Activated effector memory CD4-positive, alpha-beta T cell treated with Interleukin-2 at 50 U/mL for 16 hours (primary cell): ENCODE data around the gene MCHR1.
"Not testable (repeated sequence)": the region's sequence is repeated elsewhere in the genome, so short reads cannot be mapped to it uniquely, and the experiment has no call there.

ENCODE experiments used
- DNase-seq: peaks from one replicate; pipeline ENCODE4 v3.0.0-alpha.2; 2020

MCHR1 gene

GRCh38 chr22:40679249-40679963, at the start of gene MCHR1:
TSS of gene MCHR1 (plus strand) at chr22:40679484. CDS start at chr22:40679653, 169 bp downstream.
- DNase-seq = no peak

DNA sequence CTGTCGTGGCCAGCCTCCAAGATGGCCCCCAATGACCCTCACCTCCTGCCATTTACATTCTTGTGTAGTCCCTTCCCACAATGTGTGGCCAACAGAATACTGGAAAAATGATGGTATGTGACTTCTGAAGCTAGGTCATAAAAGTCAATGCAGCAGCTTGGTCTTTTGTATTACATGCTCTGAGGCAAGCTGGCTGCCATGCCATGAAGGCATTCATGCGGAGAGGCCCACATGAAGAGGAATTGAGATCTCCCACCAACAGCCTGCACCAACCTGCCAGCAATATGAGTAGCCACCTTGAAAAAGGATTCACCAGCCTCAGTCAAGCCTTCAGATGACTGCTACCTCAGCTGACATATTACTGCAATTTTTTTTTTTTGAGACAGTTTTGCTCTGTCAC, 47.4 kb upstream of the MCHR1 start:
- no peak for DNase-seq

- DNase-seq = no peak
Observed at GRCh38 chr22:40633036-40633435, 46.2 kb upstream of the MCHR1 start.

DNA sequence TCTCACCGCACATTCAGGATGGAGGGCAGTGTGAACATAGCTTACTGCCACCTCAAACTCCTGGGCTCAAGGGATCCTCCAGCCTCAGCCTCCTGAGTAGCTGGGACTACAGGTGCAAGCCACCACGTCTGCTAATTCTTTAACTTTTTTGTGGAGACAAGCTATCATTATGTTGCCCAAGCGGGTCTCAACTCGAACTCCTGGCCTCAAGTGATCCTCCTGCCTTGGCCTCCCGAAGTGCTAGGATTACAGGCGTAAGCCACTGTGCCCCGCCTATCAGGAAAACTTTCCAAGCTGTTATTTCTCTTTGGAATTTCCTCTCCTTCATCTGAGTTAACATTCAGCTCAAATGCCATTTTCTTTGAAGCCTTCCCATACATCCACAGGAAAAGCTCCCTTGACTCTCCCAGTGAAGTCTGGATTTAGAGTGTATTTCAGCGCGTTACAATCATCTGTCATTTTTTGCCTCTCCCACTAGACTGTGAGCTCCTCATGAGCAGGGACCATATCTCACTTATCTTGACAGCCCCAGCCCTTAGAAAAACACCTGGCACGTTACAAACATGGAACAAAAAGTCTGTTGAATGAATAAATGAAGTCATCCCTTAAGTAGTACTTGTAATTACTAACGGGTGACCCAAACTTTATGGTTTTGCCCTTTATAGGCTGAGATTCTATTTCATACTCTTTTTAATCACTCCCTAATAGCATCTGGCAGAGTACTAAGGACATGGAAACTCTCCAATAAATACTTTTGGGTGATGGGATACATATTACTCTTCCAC, 45.0 kb upstream of the MCHR1 start:
- DNase-seq = no peak

- DNase-seq = no peak
Observed at GRCh38 chr22:40635043-40635939, 44.0 kb upstream of the MCHR1 start.

DNA sequence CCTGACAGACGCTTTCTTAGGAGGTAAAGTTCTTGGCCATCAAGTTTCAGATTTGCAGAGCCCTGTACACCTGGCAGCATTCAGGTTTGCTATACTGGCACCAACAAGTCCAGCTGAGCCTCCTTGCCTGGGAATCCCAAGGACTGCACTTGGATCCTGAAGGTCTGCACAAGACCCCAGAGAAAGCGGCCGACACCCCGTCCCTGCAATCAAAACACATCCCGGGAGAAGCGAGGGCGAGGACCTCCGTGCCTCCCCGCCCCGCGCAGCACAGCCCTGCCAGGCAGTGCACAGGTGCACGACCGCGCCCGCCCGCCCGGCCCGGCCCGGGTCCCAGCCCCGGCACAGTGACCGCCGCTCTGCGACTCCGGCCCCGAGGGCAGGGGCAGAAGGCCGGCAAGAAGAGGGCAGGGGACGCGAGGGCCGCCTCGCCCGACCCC, 43.3 kb upstream of the MCHR1 start:
- DNase-seq = no peak

DNA sequence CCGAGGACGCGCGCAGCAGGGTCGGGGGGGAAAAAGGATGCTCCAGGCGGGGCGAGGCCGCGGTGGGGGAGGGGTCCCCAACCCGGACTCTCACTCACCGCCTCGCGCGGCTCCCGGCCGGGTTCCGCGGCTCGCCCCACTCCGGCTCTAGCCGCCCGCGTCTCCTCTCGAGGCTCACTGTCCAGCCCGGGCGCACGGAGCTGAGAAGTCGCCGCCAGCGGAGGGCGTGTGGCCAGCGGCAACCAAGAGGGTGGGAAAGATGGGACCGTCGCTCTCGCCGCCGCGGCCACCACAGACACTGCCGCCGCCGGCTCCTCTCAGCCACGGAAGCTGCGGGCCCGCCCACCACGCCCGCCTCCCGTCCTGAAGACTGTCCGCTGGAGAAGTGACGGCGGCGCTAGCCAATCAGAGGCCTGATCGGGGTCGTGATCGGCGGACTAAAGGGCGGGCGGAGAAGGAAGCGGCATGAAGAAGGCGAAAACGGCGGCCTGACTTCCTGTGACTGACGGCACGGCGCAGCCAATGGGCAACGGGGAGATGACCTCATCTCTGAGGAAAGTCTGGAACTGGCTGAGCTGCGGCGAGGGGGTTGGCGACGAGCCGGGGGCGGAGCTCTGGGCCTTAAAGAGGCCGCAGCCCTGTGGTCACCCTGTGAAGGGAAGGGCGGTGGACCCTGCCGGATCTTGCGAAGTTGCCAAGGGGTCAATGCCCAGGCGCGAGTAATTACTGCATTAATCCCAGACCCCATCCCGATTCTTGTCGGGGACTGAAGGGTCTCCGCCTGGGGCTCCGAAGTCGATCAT, 42.7 kb upstream of the MCHR1 start, which contains the start of gene MRTFA:
Gene MRTFA, minus strand, starts transcription at position 340 of the 803 bp plus-strand sequence.
- DNase-seq = peak; percentile 99

DNA sequence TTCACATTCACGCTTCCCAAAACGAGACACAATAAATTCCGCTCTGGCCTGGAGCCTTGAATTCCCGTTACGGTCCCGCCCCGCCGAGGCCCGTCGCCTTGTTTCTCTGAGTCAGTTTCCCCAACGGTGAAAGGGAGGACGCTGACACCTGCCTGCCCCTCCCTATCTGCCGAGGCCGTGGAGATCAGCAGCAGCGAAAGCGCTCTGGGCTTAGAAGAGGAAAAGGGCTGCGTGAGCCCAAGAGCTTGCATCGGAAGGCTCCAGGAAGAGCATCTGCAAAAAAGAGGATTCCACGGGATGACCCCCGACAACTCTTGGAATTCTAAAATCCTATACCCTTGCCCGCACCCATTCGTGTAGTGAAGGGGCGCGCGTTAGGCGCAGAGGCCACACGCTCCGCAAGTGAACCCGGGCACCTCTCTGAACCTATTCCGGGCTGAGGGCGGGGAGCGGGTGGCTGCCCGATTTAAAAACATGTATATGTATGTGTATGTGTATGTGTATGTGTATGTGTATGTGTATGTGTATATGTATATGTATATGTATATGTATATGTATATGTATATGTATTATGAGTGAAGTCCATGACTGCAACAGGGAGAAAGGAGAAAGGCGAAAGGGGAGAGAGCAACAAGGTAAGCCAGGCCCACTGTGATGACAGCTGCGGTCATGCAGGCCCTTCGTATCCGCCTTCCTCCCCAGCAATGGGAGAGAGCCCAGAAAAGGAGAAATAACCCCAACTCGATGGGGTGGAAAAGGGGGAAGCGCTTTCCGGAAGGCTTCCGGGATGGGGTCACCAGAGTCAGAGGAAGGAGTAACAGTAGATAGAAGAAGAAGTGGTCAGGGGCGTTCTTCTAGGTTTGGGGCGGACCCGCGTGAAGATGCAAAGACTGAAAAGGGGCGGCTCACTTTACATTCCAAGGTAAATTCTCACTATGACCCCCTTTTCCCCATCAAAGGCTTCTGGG, 41.8 kb upstream of the MCHR1 start:
- no peak for DNase-seq

GRCh38 chr22:40638261-40638660, 41.0 kb upstream of the MCHR1 start:
- DNase-seq = no peak

DNA sequence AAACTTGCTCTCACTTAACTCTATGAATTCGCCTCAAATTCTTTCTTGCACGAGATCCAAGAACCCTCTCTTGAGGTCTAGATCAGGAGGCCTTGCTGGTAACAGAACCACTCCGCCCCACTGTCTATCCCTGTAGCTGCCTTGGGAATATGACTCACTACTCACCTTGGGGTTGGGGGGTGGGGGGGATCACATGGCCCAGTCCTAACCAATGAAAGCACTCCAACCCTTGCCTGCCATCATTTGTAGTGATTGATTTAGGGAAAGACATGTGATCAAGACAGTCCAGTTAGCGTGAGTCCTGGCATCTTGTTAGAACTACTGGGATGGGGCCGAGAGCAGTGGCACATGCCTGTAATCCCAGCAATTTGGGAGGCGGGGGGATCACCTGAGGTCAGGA, 38.0 kb upstream of the MCHR1 start:
- no peak for DNase-seq

DNA sequence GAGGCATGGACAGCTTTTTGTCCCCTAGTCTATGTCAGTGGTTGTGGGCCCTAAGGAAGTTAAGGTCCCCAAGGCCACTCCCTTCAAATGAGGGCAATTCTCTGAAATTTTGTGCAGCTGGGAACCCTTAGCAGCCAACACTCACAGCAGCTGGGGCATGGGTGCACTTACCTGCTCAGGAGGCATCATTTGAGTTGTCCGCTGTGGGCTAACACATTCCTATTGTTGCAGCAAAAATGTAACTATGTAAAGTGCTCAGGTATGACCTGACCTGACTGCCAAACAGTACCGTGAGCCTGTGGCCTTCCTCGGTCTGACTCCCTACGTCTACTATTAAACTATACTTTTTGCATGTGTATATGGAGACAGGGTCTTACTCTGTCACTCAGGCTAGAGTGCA, 37.0 kb upstream of the MCHR1 start:
- no peak for DNase-seq

GRCh38 chr22:40645579-40646197, 33.6 kb upstream of the MCHR1 start:
- DNase-seq = no peak

DNA sequence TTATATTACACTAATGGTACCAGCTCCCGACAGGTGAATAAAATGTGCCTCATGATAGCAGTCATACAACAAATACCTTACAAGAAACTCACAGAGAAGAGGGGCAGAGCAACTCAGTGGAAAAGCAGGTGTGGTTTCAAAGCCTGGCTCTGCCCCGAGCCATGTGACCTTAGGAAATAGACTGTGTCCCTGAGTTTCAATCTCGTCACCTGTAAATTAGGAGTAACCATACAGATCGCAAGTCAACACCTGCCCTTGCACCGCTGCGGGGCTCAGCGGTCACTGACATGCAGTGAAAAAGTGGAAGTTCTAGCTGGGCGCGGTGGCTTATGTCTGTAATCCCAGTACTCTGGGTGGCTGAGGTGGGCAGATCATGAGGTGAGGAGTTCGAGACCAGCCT, 30.9 kb upstream of the MCHR1 start:
- DNase-seq = no peak

DNA sequence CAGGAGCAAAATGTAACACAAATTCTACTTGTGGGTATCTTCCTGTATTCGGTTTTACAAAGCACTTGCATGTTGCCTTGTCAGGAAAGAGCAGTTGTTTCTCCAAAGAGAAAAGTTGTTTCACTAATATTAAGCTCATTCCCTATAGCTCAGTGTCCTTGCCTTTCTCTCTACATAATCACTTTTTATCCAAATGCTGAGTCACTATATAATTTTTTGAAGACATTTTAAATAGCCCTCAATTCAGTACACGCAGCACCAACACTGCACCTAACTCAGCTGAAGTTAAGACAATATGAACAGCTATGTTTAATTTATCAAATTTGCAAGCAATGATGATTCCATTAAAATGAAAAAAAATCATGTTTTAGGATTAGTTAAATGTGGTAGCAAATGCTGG, 28.2 kb upstream of the MCHR1 start:
- no peak for DNase-seq

DNA sequence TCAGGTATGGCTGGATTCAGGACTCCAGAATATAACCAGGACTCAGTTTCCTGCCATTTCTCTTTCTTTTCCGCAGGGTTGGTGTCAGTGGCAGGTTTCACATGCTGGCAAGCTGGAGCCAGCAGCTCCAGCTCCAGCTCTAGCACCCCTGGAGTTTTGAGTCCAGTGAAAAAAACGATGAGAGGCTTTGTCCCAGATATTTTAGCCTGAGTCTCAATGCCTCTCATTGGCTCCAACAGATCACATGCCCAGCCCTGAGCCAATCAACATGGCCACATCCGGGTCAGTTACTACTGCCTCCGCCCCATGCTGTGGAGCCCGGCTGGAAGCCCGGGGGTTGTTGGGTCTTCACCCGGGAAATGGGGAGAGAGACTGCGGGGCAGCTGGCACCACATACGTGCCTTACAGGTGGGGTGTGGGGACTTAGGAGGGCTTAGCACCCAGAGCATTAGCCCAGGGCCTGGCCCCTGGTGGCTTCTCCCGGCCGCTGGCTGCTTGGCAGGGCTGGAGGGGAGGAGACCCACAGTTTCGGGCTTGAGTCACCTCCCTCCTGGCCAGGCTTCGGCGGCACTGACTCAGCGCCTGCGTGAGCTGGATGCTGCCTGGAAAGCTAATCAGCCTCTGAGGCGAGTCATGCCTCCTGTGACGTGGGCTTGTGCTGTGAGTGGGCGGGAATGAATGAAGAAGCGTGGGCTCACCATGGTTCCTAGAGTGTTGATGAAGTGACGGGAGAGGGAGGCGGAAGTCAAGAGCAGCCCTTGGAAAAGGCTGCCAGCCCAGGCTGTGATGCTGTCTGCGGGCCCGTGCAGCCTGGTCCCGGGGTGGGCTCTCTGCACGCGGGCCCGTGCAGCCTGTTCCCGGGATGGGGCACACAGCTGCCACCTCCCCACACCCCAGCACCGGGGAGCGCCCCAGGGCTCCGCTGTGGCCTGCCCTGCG, 27.5 kb upstream of the MCHR1 start:
- peak; percentile 72 for DNase-seq

DNA sequence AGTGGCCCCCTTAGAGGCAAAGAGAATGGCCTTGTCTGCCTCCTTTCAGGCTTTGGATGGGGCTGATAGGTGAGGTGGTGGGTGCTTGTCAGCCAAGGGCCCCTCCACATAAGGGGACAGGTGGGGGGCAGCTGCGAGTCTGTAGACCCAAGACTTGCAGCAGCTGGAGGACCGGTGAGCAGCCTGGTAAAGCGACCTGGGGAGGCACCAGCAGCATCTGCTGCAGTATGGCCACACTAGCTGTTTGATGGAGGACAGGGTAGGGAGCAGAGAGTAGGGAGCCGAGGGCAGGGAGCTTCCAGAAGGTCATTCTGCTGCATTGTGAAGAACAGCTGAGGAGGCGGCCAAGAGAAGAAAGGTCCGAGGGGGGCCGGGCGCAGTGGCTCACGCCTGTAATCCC, 25.9 kb upstream of the MCHR1 start:
- DNase-seq = no peak

GRCh38 chr22:40654522-40655167, 24.6 kb upstream of the MCHR1 start:
- DNase-seq = no peak

- not testable (repeated sequence) for DNase-seq
Observed at GRCh38 chr22:40655941-40656340, 23.3 kb upstream of the MCHR1 start.

- not testable (repeated sequence) for DNase-seq
Observed at GRCh38 chr22:40656651-40657050, 22.6 kb upstream of the MCHR1 start.
